Peyer's patch (tissue), 4 donors: Measurements from ENCODE around the gene SLC66A2.

ENCODE experiments used
- POLR2A ChIP-seq, 2 donors: fragments of 450-650 bp; IDR thresholded peaks; one replicate each; pipeline ENCODE4 v1.5.1; 2017; ENCODE audit warnings: antibody characterized with exemption in 2 of 2, mild to moderate bottlenecking in 2 of 2, moderate library complexity in 2 of 2
- TF ChIP-seq, protein P1 (sequence below), 6 experiments: fragments of 450-650 bp in 4 of 6; fragments of 200-600 bp in 2 of 6; sonication (generic) in 1 of 6; IDR thresholded peaks; one replicate each; pipeline ENCODE4 v1.5.1; 2017 to 2019; ENCODE audit warnings: antibody characterized with exemption in 6 of 6, mild to moderate bottlenecking in 3 of 6, moderate library complexity in 1 of 6

DNA sequence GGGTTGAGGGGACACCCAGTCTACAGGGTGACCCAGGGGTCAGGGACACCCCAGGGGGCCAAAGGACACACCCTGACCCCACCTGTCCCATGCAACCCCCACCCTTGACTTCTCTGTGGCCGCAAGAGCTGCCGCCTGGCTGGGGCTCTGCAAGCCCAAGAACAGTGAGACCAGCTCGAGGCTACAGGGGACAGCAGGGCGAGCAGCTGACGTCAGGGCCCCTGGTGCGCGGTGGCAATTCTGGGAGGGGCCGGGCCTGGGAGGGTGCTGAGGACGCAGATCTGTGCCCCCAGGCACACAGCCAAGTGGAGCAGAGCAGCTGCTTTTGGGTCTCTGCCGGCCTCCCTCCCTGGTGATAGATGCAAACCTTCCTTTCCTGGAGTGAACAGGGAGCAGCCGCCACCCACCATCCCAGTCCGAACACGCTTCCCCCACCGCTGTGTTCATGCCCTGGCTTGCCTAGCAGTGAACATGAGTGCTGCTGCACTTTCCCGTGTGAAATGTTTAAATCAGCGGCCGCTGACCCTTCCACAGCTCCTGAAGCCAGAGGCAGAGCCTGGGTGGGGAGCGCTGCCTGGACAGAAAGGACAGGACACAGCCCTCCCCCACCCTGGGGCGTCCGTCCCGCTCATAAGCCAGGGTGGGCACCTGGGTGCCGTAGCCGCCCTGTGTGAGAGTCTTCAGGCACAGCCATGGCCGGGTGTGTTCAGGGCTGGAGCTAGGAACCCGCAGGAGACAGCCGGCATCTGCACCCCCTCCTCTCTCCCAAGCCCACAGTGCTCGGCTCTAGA is 46.9 kb downstream of the SLC66A2 start:
- TF ChIP-seq, protein P1, sequence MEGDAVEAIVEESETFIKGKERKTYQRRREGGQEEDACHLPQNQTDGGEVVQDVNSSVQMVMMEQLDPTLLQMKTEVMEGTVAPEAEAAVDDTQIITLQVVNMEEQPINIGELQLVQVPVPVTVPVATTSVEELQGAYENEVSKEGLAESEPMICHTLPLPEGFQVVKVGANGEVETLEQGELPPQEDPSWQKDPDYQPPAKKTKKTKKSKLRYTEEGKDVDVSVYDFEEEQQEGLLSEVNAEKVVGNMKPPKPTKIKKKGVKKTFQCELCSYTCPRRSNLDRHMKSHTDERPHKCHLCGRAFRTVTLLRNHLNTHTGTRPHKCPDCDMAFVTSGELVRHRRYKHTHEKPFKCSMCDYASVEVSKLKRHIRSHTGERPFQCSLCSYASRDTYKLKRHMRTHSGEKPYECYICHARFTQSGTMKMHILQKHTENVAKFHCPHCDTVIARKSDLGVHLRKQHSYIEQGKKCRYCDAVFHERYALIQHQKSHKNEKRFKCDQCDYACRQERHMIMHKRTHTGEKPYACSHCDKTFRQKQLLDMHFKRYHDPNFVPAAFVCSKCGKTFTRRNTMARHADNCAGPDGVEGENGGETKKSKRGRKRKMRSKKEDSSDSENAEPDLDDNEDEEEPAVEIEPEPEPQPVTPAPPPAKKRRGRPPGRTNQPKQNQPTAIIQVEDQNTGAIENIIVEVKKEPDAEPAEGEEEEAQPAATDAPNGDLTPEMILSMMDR (IDR thresholded peaks at IDR 0.05) = no peak
- TF ChIP-seq POLR2A (IDR thresholded peaks at IDR 0.05) = no peak
